Common myeloid progenitor, CD34-positive (primary cell): ENCODE data around the gene ADARB2.

ENCODE experiments used
- CTCF ChIA-PET: fragments of 350-600 bp; sonication (Branson Sonifier 250); formaldehyde crosslinking; loops from one replicate; lab custom pipeline; 2021; ENCODE audit warnings: antibody characterized with exemption; lab: Charles Lee
- POLR2A ChIA-PET: fragments of 350-600 bp; sonication (Branson Sonifier 250); formaldehyde crosslinking; loops from one replicate; lab custom pipeline; 2021; ENCODE audit warnings: antibody characterized with exemption; lab: Charles Lee
- DNase-seq, 3 donors: peaks; one replicate each; pipeline versions ENCODE4 v3.0.0 to v3.0.0-alpha.2; 2013
- H3K27ac ChIP-seq, 2 experiments: 1 replicate in 1 of 2; 2 replicates in 1 of 2; pipeline ENCODE4 v1.7.0; 2013; ENCODE audit warnings: inconsistent platforms in 2 of 2, low read length in 2 of 2, mild to moderate bottlenecking in 2 of 2, low read depth in 1 of 2, moderate library complexity in 1 of 2; ENCODE audit not compliant: severe bottlenecking in 2 of 2, insufficient read depth in 1 of 2, poor library complexity in 1 of 2
- H3K27me3 ChIP-seq, 5 experiments: replicated peaks in 2 of 5; 1 replicate in 3 of 5; 2 replicates in 2 of 5; pipeline versions ENCODE4 v1.6.1 to v1.7.0; 2013; ENCODE audit warnings: low read length in 4 of 5, mild to moderate bottlenecking in 2 of 5, moderate library complexity in 2 of 5, inconsistent platforms in 1 of 5; ENCODE audit not compliant: insufficient read depth in 5 of 5, control insufficient read depth in 4 of 5
- H3K36me3 ChIP-seq, 4 experiments: 1 replicate in 2 of 4; 2 replicates in 2 of 4; pipeline versions ENCODE4 v1.6.1 to v1.7.0; 2013; ENCODE audit warnings: low read length in 3 of 4, control low read depth in 1 of 4, mild to moderate bottlenecking in 1 of 4; ENCODE audit not compliant: control insufficient read depth in 4 of 4, insufficient read depth in 4 of 4
- H3K4me1 ChIP-seq, 4 experiments: 1 replicate in 3 of 4; 2 replicates in 1 of 4; pipeline versions ENCODE4 v1.6.1 to v1.7.1; 2013; ENCODE audit warnings: low read length in 3 of 4, mild to moderate bottlenecking in 3 of 4, control low read depth in 1 of 4, inconsistent platforms in 1 of 4, moderate library complexity in 1 of 4; ENCODE audit not compliant: control insufficient read depth in 4 of 4, insufficient read depth in 4 of 4; ENCODE audit errors: control extremely low read depth in 1 of 4
- H3K4me3 ChIP-seq, 7 experiments: 1 replicate in 4 of 7; 2 replicates in 3 of 7; pipeline versions ENCODE4 v1.5.1 to v1.7.0; 2013; ENCODE audit warnings: mild to moderate bottlenecking in 7 of 7, low read length in 6 of 7, moderate library complexity in 6 of 7, inconsistent platforms in 2 of 7, low read depth in 2 of 7, control low read depth in 1 of 7; ENCODE audit not compliant: insufficient read depth in 4 of 7, control insufficient read depth in 1 of 7; ENCODE audit errors: extremely low read depth in 1 of 7
- H3K9me3 ChIP-seq, 5 experiments: 1 replicate in 4 of 5; 2 replicates in 1 of 5; pipeline versions ENCODE4 v1.6.1 to v1.7.1; 2013; ENCODE audit warnings: low read length in 4 of 5, mild to moderate bottlenecking in 2 of 5, inconsistent platforms in 1 of 5, low read depth in 1 of 5, moderate library complexity in 1 of 5; ENCODE audit not compliant: control insufficient read depth in 4 of 5, insufficient read depth in 2 of 5; ENCODE audit errors: control extremely low read depth in 1 of 5
- WGBS: methylation state at CpG from one replicate; pipeline ENCODE4 v1.1.5; 2013; ENCODE audit not compliant: insufficient coverage; 5-methylcytosine and 5-hydroxymethylcytosine counted together

The ADARB2 gene

GRCh38 chr10:1653321-1653720 lies 84.0 kb downstream of the ADARB2 start:
- POLR2A ChIA-PET = no interaction called here
- no peaks in the 10 kb centered on the region for H3K4me1 ChIP-seq
- DNase-seq = no peak
- no peak overlapping the region for H3K4me3 ChIP-seq
- H3K27ac ChIP-seq = no peak overlapping the region
- 98% methylated on average over 11 of the region's 11 CpGs for WGBS
- no peaks in the 10 kb centered on the region for H3K9me3 ChIP-seq
- no peaks in the 10 kb centered on the region for H3K36me3 ChIP-seq
- CTCF ChIA-PET = no interaction called here
- H3K27me3 ChIP-seq = peaks cover 0 to 8% (median 4%) of the 10 kb centered on the region in 5 experiments

DNA sequence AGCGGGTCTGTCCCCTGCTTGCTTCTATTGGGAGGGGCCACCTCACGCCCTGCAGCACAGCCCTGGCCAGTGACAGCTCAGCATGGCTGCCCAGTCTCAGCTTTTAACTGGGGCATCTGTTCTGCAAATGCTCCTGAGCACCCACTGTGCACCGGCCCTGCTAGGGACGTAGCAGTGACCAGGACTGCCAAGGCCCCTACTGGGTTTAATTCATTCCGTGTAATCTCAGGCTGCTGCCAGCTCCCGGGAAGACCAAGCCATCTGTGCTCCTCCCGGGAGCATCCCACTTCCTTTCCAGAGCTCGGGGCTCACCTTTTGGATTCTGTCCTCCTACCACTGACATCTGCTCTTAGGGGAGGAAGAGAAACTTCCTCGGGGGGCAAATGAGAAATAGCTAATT lies 85.2 kb downstream of the ADARB2 start:
- Histone ChIP-seq H3K27ac (no peak overlapping the region), H3K9me3 (no peaks in the 10 kb centered on the region), H3K4me1 (no peaks in the 10 kb centered on the region), H3K4me3 (no peak overlapping the region), H3K36me3 (no peaks in the 10 kb centered on the region), H3K27me3 (peaks cover 0 to 5% (median 0%) of the 10 kb centered on the region in 5 experiments)
- CTCF ChIA-PET = no interaction called here
- DNase-seq = no peak
- POLR2A ChIA-PET = no interaction called here
- WGBS = 81% methylated on average over 7 of the region's 9 CpGs

DNA sequence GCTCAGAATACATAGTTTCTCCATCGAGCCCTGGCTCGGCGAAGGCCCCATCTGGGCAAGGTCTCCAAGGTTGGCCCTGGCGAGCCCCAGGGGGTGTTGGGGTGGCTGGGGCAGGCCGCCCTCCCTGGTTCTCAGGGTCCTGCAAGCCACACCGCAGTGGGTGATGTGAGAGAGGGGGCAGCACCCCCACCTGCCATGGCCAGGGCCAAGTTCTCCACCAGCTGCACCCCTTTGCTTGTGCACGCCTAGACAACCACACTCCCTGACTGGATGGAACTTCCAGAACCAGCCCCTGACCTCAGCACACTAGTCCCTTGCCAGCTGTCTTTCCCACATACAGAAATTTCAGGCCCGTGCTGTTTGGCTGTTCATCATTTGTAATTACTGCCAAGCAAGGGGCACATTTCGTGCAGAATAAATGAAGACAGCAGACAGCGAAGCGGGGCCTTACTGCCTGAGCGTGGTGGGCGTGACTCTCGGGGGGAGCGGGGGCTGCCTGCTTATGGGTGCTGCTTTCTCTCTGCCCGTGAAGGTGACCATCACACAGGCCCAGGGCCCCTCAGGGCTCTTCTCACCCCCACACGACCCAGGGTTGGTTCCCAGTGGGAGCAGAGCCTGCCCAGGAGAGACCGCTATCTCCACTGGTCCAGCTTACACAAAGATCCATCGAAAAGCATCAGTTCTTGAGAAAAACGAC lies 85.9 kb downstream of the ADARB2 start:
- no peak overlapping the region for H3K4me3 ChIP-seq
- H3K9me3 ChIP-seq = no peaks in the 10 kb centered on the region
- H3K27ac ChIP-seq = no peak overlapping the region
- H3K4me1 ChIP-seq = no peaks in the 10 kb centered on the region
- POLR2A ChIA-PET = no interaction called here
- no peaks in the 10 kb centered on the region for H3K36me3 ChIP-seq
- no peak for DNase-seq
- 91% methylated on average over 18 of the region's 20 CpGs for WGBS
- peaks cover 0 to 5% (median 0%) of the 10 kb centered on the region in 5 experiments for H3K27me3 ChIP-seq
- CTCF ChIA-PET = no interaction called here

- Histone ChIP-seq H3K4me1 (no peaks in the 10 kb centered on the region), H3K27me3 (peaks cover 0 to 5% (median 0%) of the 10 kb centered on the region in 5 experiments), H3K9me3 (no peaks in the 10 kb centered on the region), H3K27ac (no peak overlapping the region), H3K36me3 (no peaks in the 10 kb centered on the region), H3K4me3 (no peak overlapping the region)
- 86% methylated on average over 24 of the region's 25 CpGs for WGBS
- CTCF ChIA-PET = interaction anchor here (1.1 kb wide), 1 partner anchor 282 kb away, joined by 3 read pairs; no protein-coding TSS in a partner anchor
- no peak for DNase-seq
- POLR2A ChIA-PET = no interaction called here
Measured at GRCh38 chr10:1650542-1651269, 86.6 kb downstream of the ADARB2 start.

- no peak for DNase-seq
- H3K9me3 ChIP-seq = no peaks in the 10 kb centered on the region
- no peak overlapping the region for H3K27ac ChIP-seq
- no peaks in the 10 kb centered on the region for H3K36me3 ChIP-seq
- 77% methylated on average over 12 of the region's 12 CpGs for WGBS
- ChIA-PET CTCF (no interaction called here), POLR2A (no interaction called here)
- no peak overlapping the region for H3K4me3 ChIP-seq
- no peaks in the 10 kb centered on the region for H3K4me1 ChIP-seq
- peaks cover 0 to 3% (median 0%) of the 10 kb centered on the region in 5 experiments for H3K27me3 ChIP-seq
Measured at GRCh38 chr10:1648648-1649047, 88.7 kb downstream of the ADARB2 start.

DNA sequence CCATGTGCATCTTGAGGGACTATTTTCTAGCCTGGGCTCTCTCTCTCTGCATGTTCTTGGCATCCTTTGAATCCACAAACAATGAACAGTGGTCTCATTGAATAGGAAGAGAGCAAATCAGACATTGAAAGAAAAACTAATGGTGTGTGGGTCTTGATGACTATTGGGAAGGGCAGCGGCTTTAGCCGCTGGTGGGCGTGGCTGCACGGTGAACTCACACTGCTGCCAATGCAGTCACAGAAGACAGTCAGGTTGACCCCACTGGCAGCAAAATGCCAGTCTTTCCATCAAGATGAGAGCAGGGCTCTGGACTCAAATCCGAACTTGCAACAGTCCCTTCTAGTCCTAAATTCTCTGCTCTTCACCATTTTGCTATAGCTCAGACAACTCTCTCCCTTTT lies 91.0 kb downstream of the ADARB2 start:
- Histone ChIP-seq H3K4me3 (no peak overlapping the region), H3K27me3 (peaks cover 0 to 1% (median 0%) of the 10 kb centered on the region in 5 experiments), H3K27ac (no peak overlapping the region), H3K36me3 (no peaks in the 10 kb centered on the region), H3K4me1 (no peaks in the 10 kb centered on the region), H3K9me3 (no peaks in the 10 kb centered on the region)
- CTCF ChIA-PET = no interaction called here
- 95% methylated on average over 4 of the region's 5 CpGs for WGBS
- POLR2A ChIA-PET = no interaction called here
- no peak for DNase-seq

GRCh38 chr10:1645896-1646295 lies 91.4 kb downstream of the ADARB2 start:
- Histone ChIP-seq H3K27ac (no peak overlapping the region), H3K4me1 (no peaks in the 10 kb centered on the region), H3K27me3 (peaks cover 0 to 1% (median 0%) of the 10 kb centered on the region in 5 experiments), H3K9me3 (no peaks in the 10 kb centered on the region), H3K36me3 (no peaks in the 10 kb centered on the region), H3K4me3 (no peak overlapping the region)
- POLR2A ChIA-PET = no interaction called here
- CTCF ChIA-PET = no interaction called here
- 65% methylated on average over 4 of the region's 4 CpGs for WGBS
- DNase-seq = no peak
